Pancreas (tissue), 10 donors: ENCODE results near the gene LSM3. TPM values are rescaled to one million over a fixed set of nuclear protein-coding genes. Genes with fewer than 3 reads are reported as not detected.

Experiments
- ATAC-seq, 4 donors: fragments of 200-7000 bp; cut with Tn5 transposase; one replicate each; pipeline versions ENCODE4 v1.8.0 to v1.9.1; 2020; ENCODE audit warnings: mild to moderate bottlenecking in 4 of 4, moderate library complexity in 4 of 4
- DNase-seq, 6 donors: peaks; one replicate each; pipeline ENCODE4 v3.0.0-alpha.2; 2020
- FAIRE-seq: peaks from 2 replicates; lab custom pipeline; 2012; peaks lifted over from hg19 to GRCh38; lab: Jason Lieb, UNC
- H3K27ac ChIP-seq, 4 donors: fragments of 200-600 bp; sonication (generic); 1 replicate in 3 of 4; 2 replicates in 1 of 4; pipeline versions ENCODE4 v1.5.0 to v1.8.0; 2020
- H3K27me3 ChIP-seq, 4 donors: fragments of 200-600 bp; one replicate each; pipeline ENCODE4 v1.8.0; 2021
- H3K36me3 ChIP-seq, 3 donors: fragments of 200-600 bp; sonication (generic) in 1 of 3; one replicate each; pipeline versions ENCODE4 v1.5.0 to v1.8.0; 2020 to 2021
- H3K4me1 ChIP-seq, 3 donors: fragments of 200-600 bp; one replicate each; pipeline ENCODE4 v1.8.0; 2021
- H3K4me3 ChIP-seq, 4 donors: fragments of 200-600 bp; sonication (generic) in 2 of 4; one replicate each; pipeline versions ENCODE4 v1.5.0 to v1.8.0; 2020 to 2021
- H3K9me3 ChIP-seq, 4 donors: fragments of 200-600 bp; one replicate each; pipeline ENCODE4 v1.8.0; 2021
- WGBS, 2 donors: extraction: QIAGEN DNeasy Blood & Tissue Kit; methylation state at CpG; one replicate each; pipeline ENCODE4 v1.1.7; 2013; 5-methylcytosine and 5-hydroxymethylcytosine counted together
- intact Hi-C, 3 donors: fragments of 100-400 bp; cut with DNase I; formaldehyde crosslinking; loops; one replicate each; pipeline versions ENCODE4 v1.11.1 to v1.14.2; 2022
- polyA plus RNA-seq, 2 donors: library from polyadenylated mRNA; stranded (reverse); fragments of 200-250 nt; gene quantifications; one replicate each; pipeline ENCODE4 v1.2.3, GENCODE V29; 2013
- total RNA-seq, 6 donors: library from RNA; stranded (reverse); fragmentation: NEBNext Ultra II Directional in 4 of 6; extraction: Animal tissue kit (Norgen Biotek cat#: 25700) in 4 of 6; gene quantifications; one replicate each; pipeline versions ENCODE4 v1.2.1 to v1.2.4, GENCODE V29; 2021 to 2023
- TF ChIP-seq, protein P1 (sequence below), 4 donors: fragments of 200-600 bp; sonication (generic) in 3 of 4; IDR thresholded peaks; one replicate each; pipeline versions ENCODE4 v1.5.0 to v1.8.0; 2021; ENCODE audit warnings: antibody characterized with exemption in 4 of 4
- donor health status: healthy with polysubstance abuse.
- donor health status: DM: no; HTN: no; CAD: no; lungs with moderate emphysema.
- donor health status: DM: no; HTN: no; CAD: no.
- donor health status: control.
- donor health status: control.
- donor health status: Bipolar disorder and iron deficiency.
- donor health status: DM: yes; HTN: yes; CAD: no.
- donor health status: DM: no; HTN: no; CAD: no.
- donor health status: DM: no; HTN: no; CAD: no.
- donor health status: DM: yes; HTN: yes; CAD: no.

LSM3 gene
- total and polyA plus RNA-seq, 8 donors, result 3.2 to 7.9 (median 4.3) TPM

DNA sequence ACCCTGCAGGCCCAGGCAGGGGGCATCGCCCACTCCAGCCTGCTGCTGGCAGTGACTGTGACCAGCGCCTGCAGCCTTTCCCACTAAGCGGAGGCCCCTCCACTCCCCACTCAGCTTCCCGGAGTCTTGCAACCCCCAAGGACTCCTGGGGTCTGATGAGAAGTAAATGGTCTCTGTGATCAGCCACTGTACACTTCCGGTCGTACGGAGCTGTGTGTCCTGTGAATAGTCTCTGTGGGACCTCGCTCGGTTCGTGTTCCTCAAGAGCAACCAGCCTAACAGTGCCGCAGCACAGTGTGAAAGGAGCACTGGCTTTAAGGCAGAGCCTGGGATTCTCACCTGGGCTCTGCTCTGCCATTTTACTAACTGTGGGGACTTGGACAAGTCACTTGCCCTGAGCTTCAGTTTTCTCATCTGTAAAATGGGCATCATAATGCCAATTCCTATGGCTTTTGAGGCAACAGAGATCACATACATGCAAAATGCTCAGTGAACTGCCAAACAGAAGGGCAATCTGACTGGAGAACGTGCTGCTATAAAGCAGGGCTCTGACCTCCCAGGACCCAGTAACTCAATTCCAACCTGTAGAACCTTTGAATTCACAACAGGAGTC, 27.0 kb upstream of the LSM3 start:
- H3K27ac ChIP-seq, result no peak overlapping the region
- TF ChIP-seq, protein P1, sequence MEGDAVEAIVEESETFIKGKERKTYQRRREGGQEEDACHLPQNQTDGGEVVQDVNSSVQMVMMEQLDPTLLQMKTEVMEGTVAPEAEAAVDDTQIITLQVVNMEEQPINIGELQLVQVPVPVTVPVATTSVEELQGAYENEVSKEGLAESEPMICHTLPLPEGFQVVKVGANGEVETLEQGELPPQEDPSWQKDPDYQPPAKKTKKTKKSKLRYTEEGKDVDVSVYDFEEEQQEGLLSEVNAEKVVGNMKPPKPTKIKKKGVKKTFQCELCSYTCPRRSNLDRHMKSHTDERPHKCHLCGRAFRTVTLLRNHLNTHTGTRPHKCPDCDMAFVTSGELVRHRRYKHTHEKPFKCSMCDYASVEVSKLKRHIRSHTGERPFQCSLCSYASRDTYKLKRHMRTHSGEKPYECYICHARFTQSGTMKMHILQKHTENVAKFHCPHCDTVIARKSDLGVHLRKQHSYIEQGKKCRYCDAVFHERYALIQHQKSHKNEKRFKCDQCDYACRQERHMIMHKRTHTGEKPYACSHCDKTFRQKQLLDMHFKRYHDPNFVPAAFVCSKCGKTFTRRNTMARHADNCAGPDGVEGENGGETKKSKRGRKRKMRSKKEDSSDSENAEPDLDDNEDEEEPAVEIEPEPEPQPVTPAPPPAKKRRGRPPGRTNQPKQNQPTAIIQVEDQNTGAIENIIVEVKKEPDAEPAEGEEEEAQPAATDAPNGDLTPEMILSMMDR (IDR thresholded peaks at IDR 0.05), result no peak
- no peaks in the 10 kb centered on the region for H3K4me1 ChIP-seq
- ATAC-seq (no peak), DNase-seq (no peak), FAIRE-seq (no peak)
- peaks cover 0 to 52% (median 29%) of the 10 kb centered on the region in 3 donors for H3K36me3 ChIP-seq
- H3K9me3 ChIP-seq, result no peaks in the 10 kb centered on the region
- H3K27me3 ChIP-seq, result no peaks in the 10 kb centered on the region
- intact Hi-C loops, result no loop called here
- WGBS, 2 donors, result 88 to 93% methylated on average over 12 of the region's 12 CpGs
- no peak overlapping the region for H3K4me3 ChIP-seq

DNA sequence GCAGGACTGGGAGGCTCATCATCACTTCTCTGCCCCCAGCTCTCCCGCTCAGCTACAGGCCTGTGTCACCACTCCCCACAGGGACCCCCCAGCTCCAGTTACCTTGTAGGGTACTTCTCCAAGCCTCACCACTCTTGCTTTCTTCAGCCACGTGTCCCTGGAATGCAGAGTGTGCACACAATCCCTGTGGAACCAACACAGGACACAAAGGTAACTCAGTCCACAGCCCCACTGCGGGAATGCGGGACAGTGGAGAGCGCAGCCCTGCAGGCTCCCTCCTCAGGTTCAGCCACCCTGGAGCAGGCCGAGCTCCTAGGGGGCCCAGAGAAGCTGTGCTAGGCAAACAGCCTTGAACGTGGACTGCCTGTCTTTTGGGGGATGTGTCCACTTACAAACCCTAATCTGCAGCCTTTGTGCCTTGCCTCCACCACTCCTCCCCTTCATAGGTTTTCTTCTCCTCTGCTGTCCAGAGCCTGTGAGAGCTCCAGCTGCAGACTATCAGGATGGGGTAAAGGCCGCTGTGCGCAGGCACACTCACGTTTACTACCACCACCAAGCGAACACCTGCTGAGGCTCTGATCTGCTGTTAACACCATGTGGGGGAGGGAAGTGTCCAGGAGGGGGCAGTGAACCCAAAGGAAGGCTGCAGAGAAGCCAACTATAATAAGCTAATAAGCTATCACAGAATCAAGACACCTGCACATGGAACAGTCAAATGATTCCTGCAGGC, 26.2 kb upstream of the LSM3 start:
- intact Hi-C loops, result no loop called here
- peak in 1 of 6 donors; percentile 38 for DNase-seq
- H3K4me3 ChIP-seq, result no peak overlapping the region
- ATAC-seq, result no peak
- FAIRE-seq, result no peak
- H3K27ac ChIP-seq, result no peak overlapping the region
- TF ChIP-seq, protein P1 (IDR thresholded peaks at IDR 0.05), result no peak
- H3K9me3 ChIP-seq, result no peaks in the 10 kb centered on the region
- no peaks in the 10 kb centered on the region for H3K27me3 ChIP-seq
- no peaks in the 10 kb centered on the region for H3K4me1 ChIP-seq
- WGBS, 2 donors, result 88 to 93% methylated on average over 11 of the region's 11 CpGs
- H3K36me3 ChIP-seq, result peaks cover 0 to 52% (median 21%) of the 10 kb centered on the region in 3 donors

DNA sequence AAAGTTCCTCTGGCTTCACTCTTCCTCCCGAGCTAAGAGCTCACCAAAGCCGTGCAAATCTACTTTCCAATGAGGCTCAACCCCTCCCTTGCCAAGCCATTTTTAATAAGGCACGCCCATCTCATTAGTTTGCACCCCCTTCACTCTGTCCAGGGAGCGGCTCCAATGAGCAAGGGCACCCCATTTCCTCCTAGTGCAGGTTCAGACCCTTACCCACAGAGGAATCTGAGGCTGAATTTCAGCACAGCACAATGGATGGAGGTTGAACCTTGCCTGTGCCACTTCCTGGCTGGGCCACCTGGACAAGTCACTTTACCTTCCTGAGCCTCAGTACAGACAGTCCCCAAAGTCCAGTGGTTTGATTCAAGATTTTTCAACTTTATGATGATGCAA, 25.7 kb upstream of the LSM3 start:
- H3K9me3 ChIP-seq, result no peaks in the 10 kb centered on the region
- intact Hi-C loops, result no loop called here
- ATAC-seq (no peak), DNase-seq (no peak), FAIRE-seq (no peak)
- H3K27ac ChIP-seq, result no peak overlapping the region
- TF ChIP-seq, protein P1 (IDR thresholded peaks at IDR 0.05), result no peak
- no peaks in the 10 kb centered on the region for H3K4me1 ChIP-seq
- H3K27me3 ChIP-seq, result no peaks in the 10 kb centered on the region
- H3K4me3 ChIP-seq, result no peak overlapping the region
- peaks cover 0 to 52% (median 19%) of the 10 kb centered on the region in 3 donors for H3K36me3 ChIP-seq
- WGBS, 2 donors, result 88 to 90% methylated on average over 4 of the region's 4 CpGs

DNA sequence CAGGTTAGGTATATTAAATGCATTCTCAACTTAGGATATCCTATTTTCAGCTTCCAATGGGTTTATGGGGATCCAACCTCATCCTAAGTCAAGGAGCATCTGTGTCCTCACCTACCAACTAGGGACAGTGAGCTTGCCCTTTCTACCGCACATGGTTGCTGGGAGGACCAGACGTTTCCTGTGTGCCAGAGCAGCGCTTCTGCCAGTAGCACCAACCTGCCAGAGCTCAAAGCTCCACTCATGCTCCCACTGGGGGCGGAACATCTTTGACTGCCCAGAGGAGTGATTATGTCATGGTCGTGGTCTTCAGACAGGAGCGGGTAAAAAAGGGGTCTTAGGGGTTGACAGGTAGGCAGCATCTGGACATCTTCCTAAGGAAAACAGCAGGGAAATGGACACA, 25.0 kb upstream of the LSM3 start:
- TF ChIP-seq, protein P1 (IDR thresholded peaks at IDR 0.05), result no peak
- Histone ChIP-seq H3K4me3 (no peak overlapping the region), H3K27ac (no peak overlapping the region), H3K36me3 (peaks cover 6 to 52% (median 19%) of the 10 kb centered on the region in 3 donors), H3K27me3 (no peaks in the 10 kb centered on the region), H3K9me3 (no peaks in the 10 kb centered on the region), H3K4me1 (no peaks in the 10 kb centered on the region)
- DNase-seq (no peak), FAIRE-seq (no peak), ATAC-seq (no peak)
- intact Hi-C loops, result no loop called here
- 92 to 93% methylated on average over 6 of the region's 6 CpGs for WGBS, 2 donors

DNA sequence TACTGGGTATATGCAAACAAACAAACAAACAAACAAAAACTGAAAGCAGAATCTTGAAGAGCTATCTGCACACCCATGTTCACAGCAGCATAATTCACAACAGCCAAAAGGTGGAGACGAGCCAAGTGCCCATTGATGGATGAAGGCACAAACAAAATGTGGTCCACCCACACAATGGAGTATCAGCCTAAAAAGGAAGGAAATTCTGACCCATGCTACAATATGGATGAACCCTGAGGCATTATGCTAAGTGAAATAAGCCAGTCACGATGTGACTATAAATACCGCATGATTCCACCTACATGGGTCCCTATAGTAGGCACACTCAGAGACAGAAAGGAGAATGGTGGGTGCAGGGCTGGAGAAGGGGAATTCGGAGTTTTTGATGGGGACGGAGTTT, 24.3 kb upstream of the LSM3 start:
- 93 to 95% methylated on average over 5 of the region's 5 CpGs for WGBS, 2 donors
- no peaks in the 10 kb centered on the region for H3K27me3 ChIP-seq
- intact Hi-C loops, result no loop called here
- H3K9me3 ChIP-seq, result no peaks in the 10 kb centered on the region
- ATAC-seq (no peak), FAIRE-seq (no peak), DNase-seq (no peak)
- peaks cover 6 to 57% (median 20%) of the 10 kb centered on the region in 3 donors for H3K36me3 ChIP-seq
- no peaks in the 10 kb centered on the region for H3K4me1 ChIP-seq
- TF ChIP-seq, protein P1 (IDR thresholded peaks at IDR 0.05), result no peak
- H3K4me3 ChIP-seq, result no peak overlapping the region
- H3K27ac ChIP-seq, result no peak overlapping the region
